Left forelimb (tissue), 1 donor: ENCODE measurements around the gene LOXL3.
"Not testable (repeated sequence)": the region's sequence is repeated elsewhere in the genome, so short reads cannot be mapped to it uniquely, and the experiment has no call there.

ENCODE experiments used
- DNase-seq: peaks from one replicate; pipeline ENCODE4 v3.0.0-alpha.2; 2018; ENCODE audit warnings: low spot score

Gene LOXL3

DNA sequence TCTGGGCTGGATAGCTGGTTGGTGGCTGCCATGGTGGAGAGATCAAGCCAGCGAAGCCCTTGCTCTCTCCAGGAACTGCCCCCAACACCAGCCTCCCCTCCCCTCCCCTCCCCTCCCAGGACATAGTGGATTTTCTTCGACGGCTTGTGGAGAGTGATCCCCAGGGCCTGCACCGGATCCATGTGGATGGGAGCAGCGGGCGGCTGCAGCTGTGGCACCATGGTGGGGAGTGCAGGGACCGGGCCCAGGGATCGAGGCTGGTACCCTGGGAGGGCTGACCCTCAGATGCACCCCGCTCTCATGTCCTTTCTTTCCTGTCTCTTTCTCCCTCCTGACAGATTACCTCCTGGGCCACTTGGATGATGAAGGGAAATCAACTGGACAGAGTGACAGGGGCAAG lies 63.8 kb downstream of the LOXL3 start:
- DNase-seq: no peak

- DNase-seq: no peak
Measured at GRCh38 chr2:74488643-74489481, 64.9 kb downstream of the LOXL3 start.

DNA sequence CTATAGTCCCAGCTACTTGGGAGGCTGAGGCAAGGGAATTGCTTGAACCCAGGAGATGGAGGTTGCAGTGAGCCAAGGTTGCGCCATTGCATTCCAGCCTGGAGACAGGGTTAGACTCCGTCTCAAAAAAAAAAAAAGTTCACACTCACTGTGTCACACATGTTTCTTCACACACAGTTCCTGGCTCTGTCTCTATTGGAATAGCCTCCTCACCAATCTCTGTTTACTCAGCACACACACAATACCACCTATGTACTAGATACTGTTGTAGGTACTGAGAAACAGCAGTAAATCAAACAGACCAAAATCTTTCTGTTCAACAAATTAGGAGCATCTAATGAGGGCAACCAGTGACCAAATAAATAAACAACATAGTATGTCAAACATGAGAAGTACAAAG lies 67.6 kb downstream of the LOXL3 start:
- no peak for DNase-seq

DNA sequence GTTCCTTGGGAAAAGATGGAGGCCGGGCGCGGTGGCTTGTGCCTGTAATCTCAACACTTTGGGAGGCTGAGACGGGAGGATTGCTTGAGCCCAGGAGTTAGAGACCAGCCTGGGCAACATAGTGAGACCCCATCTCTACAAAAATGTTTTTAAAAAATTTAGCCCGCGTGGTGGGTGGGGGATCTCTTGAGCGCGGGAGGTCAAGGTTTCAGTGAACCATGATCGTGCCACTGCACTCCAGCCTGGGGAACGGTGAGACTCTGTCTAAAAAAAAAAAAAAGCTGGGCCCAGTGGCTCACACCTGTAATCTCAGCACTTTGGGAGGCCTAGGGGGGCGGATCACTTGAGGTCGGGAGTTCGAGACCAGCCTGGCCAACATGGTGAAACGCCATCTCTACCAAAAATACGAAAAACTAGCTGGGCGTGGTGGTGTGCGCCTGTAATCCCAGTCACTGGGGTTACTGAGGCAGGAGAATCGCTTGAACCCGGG lies 70.0 kb downstream of the LOXL3 start:
- not testable (repeated sequence) for DNase-seq

- DNase-seq: peak; percentile 96
Measured at GRCh38 chr2:74482801-74483674, 70.7 kb downstream of the LOXL3 start, which contains the start of the genes CCDC142 and TTC31. TSS of gene CCDC142 (minus strand) at chr2:74482998. CDS start at chr2:74482837, 161 bp downstream. TSS of gene TTC31 (plus strand) at chr2:74483081. CDS start at chr2:74483096, 15 bp downstream.
